D341Med (cell line): Measurements from ENCODE around the gene FMN2.
A peak's percentile ranks its signal among the peaks of the same experiment; 100 is the strongest.

ENCODE experiments used
- DNase-seq: peaks from one replicate; pipeline ENCODE4 v3.0.0; 2012; ENCODE audit warnings: low spot score

FMN2 gene

DNA sequence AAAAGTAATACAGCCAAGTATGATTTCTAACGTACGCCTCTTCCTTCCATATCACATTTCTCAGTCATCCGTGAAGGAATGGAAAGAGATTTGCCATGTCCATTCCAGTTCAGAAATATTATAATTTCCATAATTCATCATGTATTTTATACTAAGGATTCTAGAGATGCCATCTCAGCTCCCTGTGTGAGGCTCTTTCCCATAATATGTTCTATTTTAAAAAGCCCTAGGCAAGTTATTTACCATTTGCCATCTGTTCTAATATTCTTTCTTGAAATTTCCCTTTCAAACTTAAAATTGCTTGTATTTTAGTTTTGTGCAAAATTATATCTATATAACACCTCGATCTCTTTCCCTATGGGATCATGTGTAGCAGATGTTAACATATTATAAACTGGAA is 106.7 kb downstream of the FMN2 start:
- DNase-seq, result no peak

DNA sequence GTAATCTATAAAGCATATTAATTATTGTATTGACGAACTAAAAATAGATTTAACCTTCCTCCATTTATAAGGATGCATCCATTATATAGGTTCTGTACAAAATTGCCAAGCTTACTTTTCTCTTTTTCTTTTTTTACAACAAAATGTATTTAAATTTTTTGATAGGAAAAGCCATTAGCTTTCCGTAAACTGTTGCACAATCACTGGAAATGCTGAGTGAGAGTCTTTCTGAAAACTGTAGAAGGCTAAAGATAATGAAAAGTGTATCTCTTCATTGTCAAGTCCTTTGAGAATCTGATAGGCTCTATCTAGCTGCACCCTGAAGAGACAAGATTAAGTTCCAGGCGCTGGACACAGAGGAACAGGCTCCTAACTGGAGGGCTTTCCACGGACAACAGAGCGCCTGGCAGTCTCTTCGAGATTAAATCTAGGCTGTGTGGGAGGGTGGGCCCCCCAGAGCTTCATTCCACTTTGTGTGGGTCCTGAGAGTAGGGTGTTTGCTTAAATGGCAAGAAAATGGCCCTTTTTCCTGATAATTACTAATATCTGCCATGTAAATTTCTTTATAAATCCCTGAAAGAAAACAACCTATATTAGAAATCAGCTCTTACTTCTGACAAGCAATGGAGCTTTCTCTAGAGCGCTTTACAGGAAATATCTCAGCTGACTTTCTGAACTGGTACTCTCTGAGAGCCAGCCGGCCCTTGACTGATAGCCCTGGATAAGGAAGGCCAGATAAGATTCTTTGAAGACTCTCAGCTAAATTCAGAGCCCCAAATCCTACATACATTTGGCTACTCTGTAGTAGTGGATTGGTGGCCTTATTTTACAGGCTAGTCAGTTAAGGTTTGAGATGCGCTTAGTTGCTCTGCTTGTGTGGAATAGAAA is 108.3 kb downstream of the FMN2 start:
- DNase-seq, result no peak

DNA sequence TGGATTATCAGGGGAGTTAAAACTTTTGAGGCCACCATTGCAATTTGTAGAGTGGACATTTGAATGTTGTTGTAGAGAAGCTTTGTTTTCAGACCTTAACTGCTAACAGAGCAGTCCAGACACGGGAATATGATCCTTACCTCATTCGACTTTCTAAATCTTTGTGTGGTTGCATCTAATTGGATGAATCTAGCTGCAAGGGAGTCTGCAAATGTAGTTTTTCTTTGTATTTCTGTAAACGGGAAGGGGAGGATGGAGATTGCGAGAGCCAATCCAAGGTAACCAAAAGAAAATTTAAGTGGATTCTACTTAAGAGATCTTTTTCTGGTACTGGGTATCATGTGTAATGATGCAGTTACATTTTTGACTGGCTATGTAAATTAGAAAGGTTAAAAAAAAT is 110.2 kb downstream of the FMN2 start:
- DNase-seq, result no peak

DNA sequence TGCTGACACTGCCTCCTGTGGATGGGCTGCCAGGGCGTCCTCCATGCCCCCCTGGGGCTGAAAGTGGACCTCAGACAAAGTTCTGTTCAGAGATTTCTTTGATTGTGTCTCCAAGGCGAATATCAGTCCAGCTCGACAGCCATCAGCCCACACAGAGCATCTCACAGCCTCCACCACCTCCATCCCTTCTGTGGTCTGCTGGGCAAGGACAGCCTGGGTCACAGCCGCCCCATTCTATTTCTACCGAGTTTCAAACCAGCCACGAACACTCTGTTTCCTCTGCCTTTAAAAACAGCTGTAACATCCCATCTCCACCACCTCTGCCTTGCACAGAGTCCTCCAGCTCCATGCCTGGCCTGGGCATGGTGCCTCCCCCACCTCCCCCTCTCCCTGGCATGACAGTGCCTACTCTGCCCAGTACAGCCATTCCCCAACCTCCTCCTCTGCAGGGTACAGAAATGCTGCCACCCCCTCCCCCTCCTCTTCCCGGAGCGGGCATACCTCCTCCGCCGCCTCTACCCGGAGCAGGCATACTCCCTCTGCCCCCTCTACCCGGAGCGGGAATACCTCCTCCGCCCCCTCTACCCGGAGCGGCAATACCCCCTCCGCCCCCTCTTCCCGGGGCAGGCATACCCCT is 115.5 kb downstream of the FMN2 start:
- no peak for DNase-seq

DNA sequence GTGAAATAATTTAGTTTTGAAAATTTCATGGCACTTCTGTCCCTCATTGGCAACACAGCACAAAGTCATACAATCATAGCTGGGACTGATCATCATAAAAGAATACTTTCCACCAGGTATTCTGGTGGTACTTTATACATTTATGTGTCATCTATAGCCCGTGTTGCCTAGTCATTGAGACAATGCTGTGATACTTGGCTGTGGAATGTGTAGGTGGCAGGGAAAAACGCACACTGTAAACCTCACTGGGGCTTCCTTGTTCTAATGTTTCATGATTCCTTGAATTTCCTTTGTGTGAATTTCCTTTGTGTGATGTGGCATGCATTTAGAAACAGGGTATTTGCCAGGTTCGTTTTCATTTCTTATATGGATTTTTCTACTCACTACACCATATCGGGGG is 118.3 kb downstream of the FMN2 start:
- DNase-seq, result no peak

DNA sequence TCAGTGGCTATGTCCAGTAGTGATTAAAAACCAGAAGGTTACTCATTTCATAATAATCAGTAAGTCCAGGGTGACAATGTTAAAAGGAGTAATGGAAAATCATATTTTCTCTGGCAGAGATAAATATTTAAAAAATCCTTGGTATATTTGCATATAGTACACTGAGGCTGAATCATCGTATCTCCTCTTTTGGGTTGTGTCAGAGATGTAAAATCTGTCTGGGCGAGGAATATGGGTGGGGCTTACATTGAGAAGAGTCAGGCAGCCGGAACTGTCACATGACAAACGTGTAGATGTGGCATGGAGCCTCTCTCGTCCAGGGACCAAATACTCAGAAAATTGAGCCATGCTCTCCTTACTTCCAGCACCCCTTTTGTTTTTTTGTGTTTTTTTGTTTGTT is 120.9 kb downstream of the FMN2 start:
- DNase-seq, result no peak

DNA sequence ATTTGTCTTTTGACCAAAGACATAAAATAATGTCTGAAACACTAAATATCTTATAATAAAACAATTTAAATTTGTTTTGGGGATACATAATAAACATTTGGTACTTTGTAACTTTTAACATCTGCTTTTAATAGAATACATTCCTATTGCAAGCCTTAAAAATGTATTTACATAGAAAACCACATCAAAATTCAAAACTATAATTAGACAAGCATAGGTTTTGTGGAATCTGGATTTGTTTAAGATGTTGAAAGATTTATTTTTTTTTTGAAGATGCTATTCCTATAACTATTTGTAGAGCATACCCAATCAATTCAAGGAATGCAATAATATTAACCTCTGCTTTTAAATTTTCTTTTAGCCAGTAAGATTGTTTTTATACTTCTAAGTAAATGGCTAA is 125.7 kb downstream of the FMN2 start:
- no peak for DNase-seq

DNA sequence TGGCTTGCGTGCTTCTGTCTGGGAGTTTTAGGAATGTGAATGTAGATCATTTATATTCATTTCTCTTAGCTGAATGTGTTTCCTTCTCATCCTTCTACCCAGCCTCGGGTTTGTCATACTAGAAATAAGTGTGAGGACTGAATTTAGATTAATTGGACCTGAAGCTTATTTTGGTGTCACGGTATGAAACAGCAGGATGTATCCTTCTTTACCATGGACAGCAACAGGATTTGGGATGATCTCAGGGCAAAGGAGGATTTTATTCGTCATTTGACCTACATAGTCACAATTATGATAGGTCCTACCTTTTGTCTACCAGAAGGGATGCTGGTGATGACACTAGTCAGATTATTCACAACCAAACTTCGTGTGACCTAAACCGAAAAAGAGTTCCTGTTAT is 127.4 kb downstream of the FMN2 start:
- DNase-seq, result no peak

DNA sequence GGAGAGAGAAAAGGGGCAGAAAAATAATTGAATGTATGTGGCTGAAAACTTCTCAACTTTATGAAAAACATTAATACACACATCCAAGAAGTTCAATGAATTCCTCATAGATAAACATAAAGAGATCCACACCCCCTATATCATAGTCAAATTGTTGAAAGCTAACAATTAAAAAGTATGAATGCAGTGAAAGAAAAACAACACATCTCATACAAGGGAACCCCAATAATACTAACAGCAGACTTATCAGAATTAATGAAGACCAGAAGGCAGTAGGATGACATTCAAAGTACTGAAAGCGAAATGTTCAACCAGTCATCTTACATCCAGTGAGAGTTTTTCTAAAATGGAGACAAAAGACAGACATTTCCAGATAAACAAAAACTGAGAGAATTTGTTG is 134.4 kb downstream of the FMN2 start:
- no peak for DNase-seq

DNA sequence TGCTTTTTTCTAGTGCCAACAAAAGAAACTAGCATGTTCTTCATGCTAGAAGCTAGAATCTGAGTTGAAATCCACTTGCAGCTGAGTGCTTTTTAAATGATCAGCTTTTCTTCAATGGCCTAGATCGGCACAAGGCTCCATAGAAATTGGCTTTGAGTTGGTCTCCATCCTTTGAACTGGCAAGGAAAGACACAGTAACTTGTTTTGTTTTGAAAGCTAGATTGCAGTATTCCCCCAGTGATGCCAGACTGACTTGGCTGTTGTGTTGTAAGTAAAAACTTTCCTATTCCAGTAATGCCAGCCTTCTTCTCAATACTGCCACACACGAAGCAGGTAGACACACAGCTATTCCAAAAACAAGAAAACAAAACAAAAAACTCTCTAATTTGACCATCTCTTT is 139.1 kb downstream of the FMN2 start:
- no peak for DNase-seq

DNA sequence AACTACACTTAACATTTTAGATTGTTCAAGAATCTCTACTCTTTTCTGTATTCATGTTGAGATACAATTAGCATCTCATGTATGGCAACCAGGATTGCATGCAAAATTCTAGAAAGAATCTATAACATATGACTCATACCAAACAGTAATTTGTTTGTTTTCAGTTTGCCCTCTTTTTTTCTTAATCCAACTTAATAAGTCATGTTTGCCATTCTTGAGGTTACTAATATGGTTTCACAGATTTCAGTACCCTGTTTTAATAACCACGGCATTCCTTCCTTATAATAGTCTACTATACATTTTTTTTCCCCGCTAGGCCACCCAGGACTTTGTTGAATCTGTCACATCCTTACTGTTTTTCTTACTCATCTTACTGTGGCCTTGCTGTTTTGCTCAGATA is 140.8 kb downstream of the FMN2 start:
- DNase-seq, result no peak

DNA sequence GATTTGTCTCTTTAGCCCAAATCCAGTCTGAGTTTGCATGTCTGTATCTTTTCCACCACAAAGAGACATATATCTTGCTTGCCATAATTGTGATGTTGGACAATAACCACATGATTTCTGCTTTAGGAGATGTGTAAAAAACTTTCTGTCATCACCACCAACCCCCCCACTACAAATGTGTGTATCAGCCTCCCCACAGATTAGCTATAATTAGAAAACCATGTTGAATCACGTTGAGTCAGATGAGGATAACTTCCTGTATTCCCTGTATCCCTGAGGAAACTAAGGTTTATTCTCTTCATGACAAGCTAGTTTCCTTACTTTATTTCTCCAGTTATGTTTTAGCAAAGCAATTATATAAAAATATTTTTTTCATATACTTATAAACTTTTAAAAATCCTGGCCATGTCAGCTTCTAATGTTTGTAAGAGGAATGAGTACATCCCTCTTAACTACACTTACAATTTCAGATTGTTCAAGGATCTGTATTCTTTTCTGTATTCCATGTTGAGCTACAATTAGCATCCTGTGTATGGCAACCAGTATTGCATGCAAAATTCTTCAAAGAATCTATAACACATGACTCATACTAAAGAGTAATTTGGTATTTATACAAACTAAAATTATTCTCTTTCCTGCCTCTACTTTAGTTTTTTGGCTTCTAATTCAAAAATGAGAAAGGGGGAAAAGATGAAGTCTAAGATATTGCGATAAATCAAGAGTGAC is 143.0 kb downstream of the FMN2 start:
- DNase-seq, result no peak

DNA sequence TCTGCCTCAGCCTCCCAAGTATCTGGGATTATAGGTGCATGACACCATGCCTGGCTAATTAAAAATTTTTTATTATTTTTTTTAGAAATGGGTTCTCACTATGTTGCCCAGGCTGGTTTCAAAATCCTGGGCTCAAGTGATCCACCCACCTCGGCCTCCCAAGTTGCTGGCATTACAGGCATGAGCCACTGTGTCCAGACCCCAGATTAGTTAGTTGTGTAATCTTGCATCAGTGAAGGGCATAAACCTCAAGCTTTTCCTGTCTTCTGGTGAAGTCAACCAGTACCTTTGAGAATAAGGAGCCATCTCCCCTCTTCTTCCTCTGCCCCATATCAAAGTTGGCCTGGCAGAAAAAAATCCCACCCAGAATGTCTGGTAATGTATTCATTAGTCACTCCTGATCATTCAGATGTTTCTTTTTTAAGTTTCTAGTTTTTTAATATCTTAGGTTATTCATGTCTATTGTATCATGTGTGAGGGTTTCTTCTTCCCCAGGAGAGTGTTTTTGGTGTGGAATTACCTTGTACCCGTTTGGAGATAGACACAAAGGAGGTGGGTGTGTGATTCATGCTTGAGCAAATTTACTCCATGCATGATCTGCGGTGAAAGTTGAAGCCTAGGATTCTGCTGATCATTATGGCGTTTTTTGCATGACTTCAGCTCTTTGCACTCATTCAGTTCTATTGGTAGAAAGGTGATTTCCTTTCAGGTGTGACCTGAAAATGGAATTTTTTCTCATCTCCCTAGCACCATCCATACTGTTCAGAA is 144.0 kb downstream of the FMN2 start:
- no peak for DNase-seq

DNA sequence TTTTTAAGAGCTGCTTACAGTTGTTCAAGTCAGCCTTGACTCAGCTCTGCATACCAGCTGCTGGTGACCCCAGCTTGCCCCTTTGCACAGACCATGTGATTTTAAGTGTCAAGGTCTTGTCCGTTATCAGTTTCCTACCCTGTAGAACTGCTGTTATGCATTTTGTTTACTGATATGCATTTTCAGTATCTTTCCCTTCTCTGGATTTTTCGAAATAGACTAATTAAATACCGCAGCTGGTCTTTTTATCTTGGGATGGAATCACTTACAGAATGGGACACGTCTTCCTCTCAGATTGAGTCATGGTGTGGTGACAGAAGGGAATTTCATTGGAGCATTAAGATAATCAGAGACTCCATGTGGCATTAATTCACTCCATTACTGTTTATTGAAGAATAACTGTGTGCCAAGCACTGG is 145.6 kb downstream of the FMN2 start:
- no peak for DNase-seq

DNA sequence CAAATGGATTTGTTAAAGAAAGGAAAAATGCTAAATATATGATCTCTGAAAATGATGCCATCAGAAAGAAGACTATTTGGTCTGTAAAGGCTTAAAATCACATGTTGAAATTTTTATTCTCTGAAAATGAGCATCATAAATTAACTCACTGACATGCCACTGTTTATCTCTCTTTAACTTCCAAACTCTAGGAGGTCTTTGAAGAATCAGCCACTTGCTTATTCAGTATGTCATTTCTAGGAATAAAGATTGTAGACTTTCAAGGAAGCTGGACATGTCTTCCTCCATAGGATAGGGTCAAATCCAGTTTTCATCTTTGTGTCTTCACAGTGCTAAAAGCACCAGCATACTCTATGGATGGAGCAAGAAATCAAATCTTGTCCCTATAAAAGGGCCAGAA is 147.6 kb downstream of the FMN2 start:
- DNase-seq, result no peak

DNA sequence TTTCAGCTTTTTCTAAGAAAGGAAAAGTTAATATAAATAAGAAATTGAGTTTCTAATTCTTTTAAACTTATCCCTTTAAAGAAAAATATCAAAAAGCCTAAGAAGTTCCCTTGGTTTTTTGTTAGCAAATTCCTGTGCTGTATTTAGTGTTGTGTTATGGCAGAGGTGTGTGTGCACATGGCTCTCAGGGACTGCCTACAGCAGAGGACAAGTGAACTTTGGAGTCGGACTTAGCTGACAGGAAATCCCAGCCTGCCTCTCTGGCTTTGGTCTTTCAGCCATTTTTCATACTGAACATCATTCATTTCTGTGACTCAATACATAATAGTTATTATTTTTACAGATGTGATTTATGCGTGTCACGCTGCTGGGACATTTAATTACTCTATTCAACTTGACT is 149.6 kb downstream of the FMN2 start:
- DNase-seq, result no peak

DNA sequence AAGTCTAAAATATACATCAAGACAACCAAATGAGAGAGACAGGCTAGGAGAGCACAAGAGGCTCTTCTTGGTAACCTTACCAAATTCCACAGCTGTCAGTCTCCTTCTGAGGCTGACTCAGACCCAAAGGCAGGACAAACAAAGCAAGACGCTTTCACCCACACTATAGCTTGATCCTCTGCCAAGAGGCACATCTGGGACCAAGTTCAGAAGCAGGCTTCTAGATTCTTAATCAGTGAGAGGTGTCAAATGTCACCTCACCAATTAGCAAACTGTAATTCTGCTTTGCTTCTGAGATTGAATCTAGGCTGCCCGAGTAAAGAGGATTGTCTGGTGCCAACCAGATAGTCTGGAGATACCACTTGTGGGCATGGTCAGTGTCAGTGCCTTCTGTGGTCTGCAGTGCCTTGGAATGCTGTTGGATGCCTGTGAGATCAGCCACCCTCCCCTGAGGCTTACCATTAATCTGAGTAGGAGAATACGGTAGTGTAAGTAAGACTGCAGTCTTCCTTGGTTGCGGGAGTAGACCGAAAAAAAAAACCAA is 151.0 kb downstream of the FMN2 start:
- DNase-seq, result peak; percentile 75

DNA sequence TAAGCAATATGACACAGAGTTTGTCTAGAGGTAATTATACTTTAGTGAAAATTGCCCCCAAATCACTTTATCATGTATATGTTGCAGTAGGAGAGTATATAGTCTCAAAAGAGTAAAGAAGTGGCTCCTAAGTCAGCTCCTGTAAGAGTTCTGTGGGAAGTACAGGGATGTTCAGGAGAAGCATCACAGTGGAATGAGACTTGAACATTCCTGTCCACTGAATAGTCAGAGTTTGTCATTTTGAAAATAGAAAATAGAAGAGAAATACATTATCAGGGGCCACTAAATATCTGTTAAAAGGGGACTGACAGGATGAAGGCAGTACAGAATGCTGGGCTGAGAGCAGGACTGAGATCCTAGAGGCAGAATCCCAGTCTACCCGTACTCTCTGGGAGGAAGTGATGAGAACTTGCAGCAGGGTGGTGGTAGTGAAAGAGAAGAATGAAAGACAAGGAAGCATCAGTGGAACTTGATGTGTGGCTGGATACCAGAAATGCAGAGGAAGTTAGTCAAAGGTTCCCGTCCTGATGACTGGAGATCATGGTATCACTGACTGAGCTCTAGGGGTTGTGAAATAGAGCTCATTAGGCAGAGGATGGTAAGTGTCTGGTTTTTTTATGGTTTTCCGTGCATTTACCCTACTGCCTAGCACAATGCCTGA is 153.4 kb downstream of the FMN2 start:
- DNase-seq, result no peak

DNA sequence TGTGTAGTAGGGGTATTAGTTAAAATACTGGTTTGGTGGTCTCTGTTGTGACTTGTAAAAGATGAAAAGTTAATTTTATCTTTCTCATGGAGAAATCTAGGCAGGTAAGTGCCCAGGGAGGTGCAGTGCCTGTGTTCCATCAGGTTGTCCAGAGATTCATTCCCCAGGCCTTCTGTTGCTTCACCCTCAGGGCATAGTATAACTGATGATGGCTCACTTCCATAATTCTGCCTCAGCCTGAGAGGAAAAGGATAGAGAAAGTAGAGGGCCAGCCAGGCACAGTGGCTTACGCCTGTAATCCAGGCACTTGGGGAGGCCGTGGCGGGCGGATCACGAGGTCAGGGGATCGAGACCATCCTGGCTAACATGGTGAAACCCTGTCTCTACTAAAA is 153.9 kb downstream of the FMN2 start:
- no peak for DNase-seq

DNA sequence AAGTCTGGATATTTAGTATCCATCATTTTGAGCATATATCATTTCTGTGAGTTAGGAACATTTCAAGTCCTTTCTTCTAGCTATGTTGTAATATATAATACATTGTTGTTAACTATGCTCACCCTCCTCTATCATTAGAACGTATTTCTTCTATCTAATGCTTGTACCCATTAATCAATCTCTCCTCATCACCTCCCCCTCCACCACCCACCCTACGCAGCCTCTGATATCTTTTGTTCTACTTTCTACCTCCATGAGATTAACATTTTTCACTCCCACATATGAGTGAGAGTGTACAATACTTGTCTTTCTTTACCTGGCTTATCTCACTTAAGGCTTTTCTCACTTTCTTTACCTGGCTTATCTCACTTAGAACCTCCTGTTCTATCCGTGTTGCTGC is 156.2 kb downstream of the FMN2 start:
- DNase-seq, result no peak

DNA sequence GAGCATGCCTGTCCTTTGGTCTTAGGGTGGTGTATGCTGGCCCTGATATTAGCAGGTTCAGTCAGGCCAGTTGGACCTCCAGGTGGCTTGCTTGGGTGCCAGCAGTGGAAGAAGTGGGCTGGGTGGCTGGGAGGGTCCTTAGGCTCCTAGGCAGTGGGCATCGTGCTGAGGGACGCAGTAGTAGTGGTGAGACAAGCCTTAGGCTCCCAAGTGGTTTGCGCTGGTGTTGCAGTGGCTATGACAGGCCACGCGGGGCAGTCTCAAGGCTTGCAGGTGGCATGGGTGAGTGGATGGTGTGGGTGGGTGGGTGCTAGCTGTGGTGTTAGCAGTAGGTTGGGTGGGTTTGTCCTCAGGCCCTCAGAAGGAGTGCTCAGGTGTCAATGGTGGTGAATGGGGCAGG is 162.3 kb downstream of the FMN2 start:
- DNase-seq, result peak; percentile 32
